PC-9 (cell line): ENCODE data around the gene RIMS1. TPM values are rescaled to one million over a fixed set of nuclear protein-coding genes. Genes with fewer than 3 reads are reported as not detected.

Experiments
- BruUV-seq: library from RNA; stranded (reverse); fragments of 400-500 nt; replicated peaks from 2 replicates; lab custom pipeline; 2021; lab: Mats Ljungman, UMichigan
- CTCF ChIA-PET: fragments of 300-600 bp; sonication (Branson Sonifier 250); formaldehyde crosslinking; loops from one replicate; lab custom pipeline; 2022; ENCODE audit warnings: antibody characterized with exemption; lab: Charles Lee
- POLR2A ChIA-PET: fragments of 300-600 bp; sonication (Branson Sonifier 250); formaldehyde crosslinking; loops from one replicate; lab custom pipeline; 2022; ENCODE audit warnings: antibody characterized with exemption; ENCODE audit not compliant: unreplicated experiment; lab: Charles Lee
- DNase-seq, 2 experiments: peaks; one replicate each; pipeline versions ENCODE4 v3.0.0 to v3.0.0-alpha.2; 2015 to 2022; ENCODE audit warnings: mixed read lengths in 1 of 2
- H2AFZ ChIP-seq: fragments of 200-600 bp; sonication (generic); 2 replicates; pipeline ENCODE4 v1.8.1; 2017; ENCODE audit warnings: antibody characterized with exemption
- H3F3A ChIP-seq: fragments of 200-600 bp; sonication (generic); 2 replicates; pipeline ENCODE4 v1.8.1; 2017; ENCODE audit warnings: antibody characterized with exemption, mild to moderate bottlenecking, low read depth; ENCODE audit not compliant: insufficient read depth
- H3K27ac ChIP-seq: fragments of 200-600 bp; sonication (generic); 2 replicates; pipeline ENCODE4 v1.6.1; 2016; ENCODE audit warnings: mixed run types
- H3K27me3 ChIP-seq: fragments of 200-600 bp; sonication (generic); 2 replicates; pipeline ENCODE4 v1.6.1; 2016; ENCODE audit warnings: low read depth, mixed run types; ENCODE audit not compliant: insufficient read depth
- H3K36me3 ChIP-seq: fragments of 200-600 bp; sonication (generic); 2 replicates; pipeline ENCODE4 v1.6.1; 2016; ENCODE audit warnings: low read depth, mixed run types
- H3K4me1 ChIP-seq: fragments of 200-600 bp; sonication (generic); replicated peaks from 2 replicates; pipeline ENCODE4 v1.6.1; 2016; ENCODE audit warnings: mixed run types; ENCODE audit not compliant: insufficient read depth
- H3K4me2 ChIP-seq: fragments of 200-600 bp; sonication (generic); 2 replicates; pipeline ENCODE4 v1.6.1; 2017; ENCODE audit warnings: mixed run types
- H3K4me3 ChIP-seq: fragments of 200-600 bp; sonication (generic); 2 replicates; pipeline ENCODE4 v1.6.1; 2016; ENCODE audit warnings: mixed run types
- H3K79me2 ChIP-seq: fragments of 200-600 bp; sonication (generic); 2 replicates; pipeline ENCODE4 v1.6.1; 2017; ENCODE audit warnings: low read depth, mixed run types
- H3K9me2 ChIP-seq: fragments of 200-600 bp; sonication (generic); 2 replicates; pipeline ENCODE4 v1.8.1; 2017; ENCODE audit warnings: mild to moderate bottlenecking; ENCODE audit not compliant: insufficient read depth
- H3K9me3 ChIP-seq: fragments of 200-600 bp; sonication (generic); 2 replicates; pipeline ENCODE4 v1.8.1; 2016; ENCODE audit warnings: low read depth; ENCODE audit not compliant: insufficient read depth
- H4K20me1 ChIP-seq: fragments of 200-600 bp; sonication (generic); 2 replicates; pipeline ENCODE4 v1.8.1; 2017; ENCODE audit not compliant: insufficient read depth
- EZH2 ChIP-seq: fragments of 200-600 bp; sonication (generic); IDR thresholded peaks from 2 replicates; pipeline ENCODE4 v1.8.0; 2017; ENCODE audit warnings: antibody characterized with exemption, low read depth
- intact Hi-C: fragments of 100-400 bp; cut with micrococcal nuclease; formaldehyde crosslinking; loops from one replicate; pipeline ENCODE4 v1.10.0; 2022; ENCODE audit not compliant: unreplicated experiment
- total RNA-seq: library from RNA; stranded (reverse); gene quantifications from 2 replicates; pipeline ENCODE4 v1.2.3, GENCODE V29; 2021
- TF ChIP-seq, protein P1 (sequence below): fragments of 200-600 bp; sonication (generic); conservative IDR thresholded peaks from 2 replicates; pipeline ENCODE4 v1.6.1; 2017; ENCODE audit warnings: mixed run types, antibody characterized with exemption, mild to moderate bottlenecking, moderate library complexity

Gene RIMS1
- total RNA-seq, 1 experiment from 2014 or later: not detected

GRCh38 chr6:72421387-72421786, 535.0 kb downstream of the RIMS1 start:
- Histone ChIP-seq H3K79me2 (no peaks in the 10 kb centered on the region), H3K27me3 (no peaks in the 10 kb centered on the region), H3K9me2 (no peaks in the 10 kb centered on the region), H3K4me2 (no peak overlapping the region), H3K36me3 (no peaks in the 10 kb centered on the region), H2AFZ (no peak overlapping the region), H4K20me1 (no peaks in the 10 kb centered on the region), H3F3A (no peaks in the 10 kb centered on the region), H3K27ac (no peak overlapping the region), H3K4me3 (no peak overlapping the region), H3K9me3 (no peaks in the 10 kb centered on the region), H3K4me1 (no peaks in the 10 kb centered on the region)
- DNase-seq: no peak
- BruUV-seq: no TSS peak
- ChIA-PET CTCF (no interaction called here), POLR2A (no interaction called here)
- intact Hi-C loops: no loop called here
- no peak for TF ChIP-seq EZH2
- TF ChIP-seq, protein P1, sequence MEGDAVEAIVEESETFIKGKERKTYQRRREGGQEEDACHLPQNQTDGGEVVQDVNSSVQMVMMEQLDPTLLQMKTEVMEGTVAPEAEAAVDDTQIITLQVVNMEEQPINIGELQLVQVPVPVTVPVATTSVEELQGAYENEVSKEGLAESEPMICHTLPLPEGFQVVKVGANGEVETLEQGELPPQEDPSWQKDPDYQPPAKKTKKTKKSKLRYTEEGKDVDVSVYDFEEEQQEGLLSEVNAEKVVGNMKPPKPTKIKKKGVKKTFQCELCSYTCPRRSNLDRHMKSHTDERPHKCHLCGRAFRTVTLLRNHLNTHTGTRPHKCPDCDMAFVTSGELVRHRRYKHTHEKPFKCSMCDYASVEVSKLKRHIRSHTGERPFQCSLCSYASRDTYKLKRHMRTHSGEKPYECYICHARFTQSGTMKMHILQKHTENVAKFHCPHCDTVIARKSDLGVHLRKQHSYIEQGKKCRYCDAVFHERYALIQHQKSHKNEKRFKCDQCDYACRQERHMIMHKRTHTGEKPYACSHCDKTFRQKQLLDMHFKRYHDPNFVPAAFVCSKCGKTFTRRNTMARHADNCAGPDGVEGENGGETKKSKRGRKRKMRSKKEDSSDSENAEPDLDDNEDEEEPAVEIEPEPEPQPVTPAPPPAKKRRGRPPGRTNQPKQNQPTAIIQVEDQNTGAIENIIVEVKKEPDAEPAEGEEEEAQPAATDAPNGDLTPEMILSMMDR: no peak

DNA sequence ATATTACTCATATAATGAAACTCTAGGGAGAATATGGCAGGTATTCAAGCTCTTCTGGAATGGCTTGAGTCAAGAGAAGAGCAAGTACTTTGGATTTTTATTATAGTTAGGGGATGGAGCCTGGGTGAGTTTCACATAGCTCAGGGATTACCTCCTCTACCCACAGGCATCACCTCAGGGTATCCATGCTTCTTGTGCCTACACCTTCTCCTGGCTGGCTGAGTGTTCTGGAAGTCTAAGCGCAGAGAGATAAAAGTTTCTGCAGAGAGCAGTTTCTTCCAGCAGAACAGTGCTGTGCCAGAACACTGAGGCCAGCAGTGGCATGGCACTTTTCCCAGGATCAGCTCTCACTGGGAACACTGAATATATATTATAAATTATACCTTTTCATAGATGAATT, 535.8 kb downstream of the RIMS1 start:
- ChIA-PET POLR2A (interaction anchor here (0.7 kb wide), 1 partner anchor 1223 kb away, joined by 12 read pairs; no protein-coding TSS in a partner anchor), CTCF (no interaction called here)
- TF ChIP-seq, protein P1: no peak
- no peak for TF ChIP-seq EZH2
- no peak for DNase-seq
- Histone ChIP-seq H4K20me1 (no peaks in the 10 kb centered on the region), H3K79me2 (no peaks in the 10 kb centered on the region), H3K27ac (no peak overlapping the region), H3K4me1 (no peaks in the 10 kb centered on the region), H3K27me3 (no peaks in the 10 kb centered on the region), H3K4me3 (no peak overlapping the region), H3K9me2 (no peaks in the 10 kb centered on the region), H2AFZ (no peak overlapping the region), H3K36me3 (no peaks in the 10 kb centered on the region), H3K9me3 (no peaks in the 10 kb centered on the region), H3F3A (no peaks in the 10 kb centered on the region), H3K4me2 (no peak overlapping the region)
- BruUV-seq: no TSS peak
- intact Hi-C loops: no loop called here

DNA sequence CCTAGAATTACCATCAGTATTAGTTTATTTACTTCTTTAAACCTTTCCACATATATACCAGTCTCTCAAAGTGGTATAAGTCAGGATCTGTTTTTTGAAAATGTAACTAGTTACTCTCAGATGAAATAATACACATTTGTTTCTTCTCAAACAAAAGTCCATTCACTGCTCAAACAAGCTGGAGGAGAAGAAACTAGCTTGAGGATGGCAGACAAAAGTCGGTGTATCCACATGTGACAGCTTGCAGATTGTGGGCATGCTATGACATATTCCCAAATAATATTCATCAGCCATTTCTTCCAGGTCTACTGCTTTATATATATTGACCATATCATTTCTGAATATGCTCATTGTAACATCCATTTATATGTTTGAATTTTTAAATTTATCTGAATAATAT, 538.1 kb downstream of the RIMS1 start:
- no peak overlapping the region for H3K4me2 ChIP-seq
- intact Hi-C loops: no loop called here
- TF ChIP-seq EZH2: no peak
- TF ChIP-seq, protein P1: no peak
- DNase-seq: no peak
- CTCF ChIA-PET: no interaction called here
- no peaks in the 10 kb centered on the region for H3K9me3 ChIP-seq
- H3K27me3 ChIP-seq: no peaks in the 10 kb centered on the region
- H3K9me2 ChIP-seq: no peaks in the 10 kb centered on the region
- no peaks in the 10 kb centered on the region for H3K36me3 ChIP-seq
- no peaks in the 10 kb centered on the region for H3K79me2 ChIP-seq
- BruUV-seq: no TSS peak
- H4K20me1 ChIP-seq: no peaks in the 10 kb centered on the region
- POLR2A ChIA-PET: no interaction called here
- H3K4me1 ChIP-seq: no peaks in the 10 kb centered on the region
- no peak overlapping the region for H2AFZ ChIP-seq
- H3K4me3 ChIP-seq: no peak overlapping the region
- no peaks in the 10 kb centered on the region for H3F3A ChIP-seq
- H3K27ac ChIP-seq: no peak overlapping the region
